Stimulated activated CD4-positive, alpha-beta T cell treated with anti-CD3 and anti-CD28 coated beads, Interleukin-1b, Interleukin-23, amount 100 ng/mL, for 1 hour (primary cell): ENCODE results near the gene SIGLEC5.

Experiments
- DNase-seq, 2 donors: peaks; one replicate each; pipeline ENCODE4 v3.0.0-alpha.2; 2020; ENCODE audit warnings: low read depth in 2 of 2

SIGLEC5 gene

GRCh38 chr19:51589511-51589910, 40.7 kb downstream of the SIGLEC5 start:
- DNase-seq: no peak

- no peak for DNase-seq
Observed at GRCh38 chr19:51587264-51588191, 42.7 kb downstream of the SIGLEC5 start.

GRCh38 chr19:51586799-51587198, 43.4 kb downstream of the SIGLEC5 start:
- DNase-seq: no peak

- DNase-seq: no peak
Observed at GRCh38 chr19:51586103-51586728, 44.0 kb downstream of the SIGLEC5 start.

- no peak for DNase-seq
Observed at GRCh38 chr19:51576850-51577249, 53.4 kb downstream of the SIGLEC5 start.

GRCh38 chr19:51573331-51573730, 56.9 kb downstream of the SIGLEC5 start:
- DNase-seq: no peak

GRCh38 chr19:51572908-51573307, 57.3 kb downstream of the SIGLEC5 start:
- no peak for DNase-seq

- no peak for DNase-seq
Observed at GRCh38 chr19:51572410-51572809, 57.8 kb downstream of the SIGLEC5 start.

GRCh38 chr19:51571599-51571998, 58.6 kb downstream of the SIGLEC5 start:
- DNase-seq: no peak

- DNase-seq: peak; percentile 54 to 74
Observed at GRCh38 chr19:51570962-51571575, 59.1 kb downstream of the SIGLEC5 start, which contains the start of gene ZNF175. Gene ZNF175, plus strand, starts transcription at chr19:51571283. Its CDS starts 2,047 bp downstream, at chr19:51573330.

GRCh38 chr19:51568456-51568855, 61.7 kb downstream of the SIGLEC5 start:
- DNase-seq: no peak

- no peak for DNase-seq
Observed at GRCh38 chr19:51567583-51567982, 62.6 kb downstream of the SIGLEC5 start.

GRCh38 chr19:51566489-51567100, 63.6 kb downstream of the SIGLEC5 start:
- no peak for DNase-seq

GRCh38 chr19:51565583-51565982, 64.6 kb downstream of the SIGLEC5 start:
- no peak for DNase-seq

GRCh38 chr19:51564791-51565190, 65.4 kb downstream of the SIGLEC5 start:
- DNase-seq: no peak
